BLaER1 (cell line): ENCODE data around the gene TTLL7.

ENCODE experiments used
- H3K27ac ChIP-seq: shearing (Covaris generic); formaldehyde crosslinking; 2 replicates; pipeline ENCODE4 v1.8.1; 2022
- H3K27me3 ChIP-seq: shearing (Covaris generic); formaldehyde crosslinking; 2 replicates; pipeline ENCODE4 v1.8.1; 2022
- H3K36me3 ChIP-seq: shearing (Covaris generic); formaldehyde crosslinking; 2 replicates; pipeline ENCODE4 v1.8.1; 2022
- H3K4me1 ChIP-seq: shearing (Covaris generic); formaldehyde crosslinking; 2 replicates; pipeline ENCODE4 v1.8.1; 2022
- H3K4me2 ChIP-seq: shearing (Covaris generic); formaldehyde crosslinking; 2 replicates; pipeline ENCODE4 v1.8.1; 2022
- H3K4me3 ChIP-seq: shearing (Covaris generic); formaldehyde crosslinking; 2 replicates; pipeline ENCODE4 v1.8.1; 2022
- H3K9ac ChIP-seq: shearing (Covaris generic); formaldehyde crosslinking; 2 replicates; pipeline ENCODE4 v1.8.1; 2022
- H3K9me3 ChIP-seq: shearing (Covaris generic); formaldehyde crosslinking; 2 replicates; pipeline ENCODE4 v1.8.1; 2022
- H4K20me1 ChIP-seq: shearing (Covaris generic); formaldehyde crosslinking; 2 replicates; pipeline ENCODE4 v1.8.1; 2022
- Cebpa-rat ChIP-seq: shearing (Covaris generic); IDR thresholded peaks from 2 replicates; pipeline ENCODE4 v1.8.1; 2022

Gene TTLL7

GRCh38 chr1:83856381-83856780 lies 142.6 kb downstream of the TTLL7 start:
- H3K27ac ChIP-seq = no peak overlapping the region
- H3K9me3 ChIP-seq = peaks cover 8% of the 10 kb centered on the region
- no peaks in the 10 kb centered on the region for H4K20me1 ChIP-seq
- H3K27me3 ChIP-seq = no peaks in the 10 kb centered on the region
- TF ChIP-seq Cebpa-rat = no peak
- no peaks in the 10 kb centered on the region for H3K36me3 ChIP-seq
- no peak overlapping the region for H3K4me3 ChIP-seq
- H3K4me2 ChIP-seq = no peak overlapping the region
- H3K9ac ChIP-seq = no peak overlapping the region
- H3K4me1 ChIP-seq = no peaks in the 10 kb centered on the region

DNA sequence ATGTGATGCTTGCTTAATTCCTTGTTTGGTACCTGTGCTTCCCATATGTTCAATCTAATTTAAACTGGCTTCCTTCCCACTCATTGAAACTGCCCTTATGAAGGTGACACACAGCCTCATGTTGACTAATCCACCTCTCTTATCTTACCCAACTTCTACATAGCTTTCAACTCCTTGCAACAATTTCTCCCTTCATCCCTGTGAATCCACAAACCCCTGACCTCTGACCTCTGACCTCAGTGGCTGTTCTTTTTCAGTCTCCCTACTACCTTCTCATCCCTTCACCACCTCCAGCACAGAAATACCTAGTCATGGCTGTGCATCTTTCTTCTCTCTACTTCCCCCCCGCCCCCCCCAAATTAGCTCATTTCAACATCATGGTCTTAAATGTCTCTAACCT lies 144.5 kb downstream of the TTLL7 start:
- no peaks in the 10 kb centered on the region for H3K36me3 ChIP-seq
- no peak for TF ChIP-seq Cebpa-rat
- H3K9me3 ChIP-seq = no peaks in the 10 kb centered on the region
- H4K20me1 ChIP-seq = no peaks in the 10 kb centered on the region
- H3K9ac ChIP-seq = no peak overlapping the region
- H3K4me1 ChIP-seq = no peaks in the 10 kb centered on the region
- no peak overlapping the region for H3K4me3 ChIP-seq
- H3K4me2 ChIP-seq = no peak overlapping the region
- no peaks in the 10 kb centered on the region for H3K27me3 ChIP-seq
- no peak overlapping the region for H3K27ac ChIP-seq

GRCh38 chr1:83850834-83851233 lies 148.1 kb downstream of the TTLL7 start:
- no peak overlapping the region for H3K4me3 ChIP-seq
- H3K4me1 ChIP-seq = no peaks in the 10 kb centered on the region
- no peaks in the 10 kb centered on the region for H3K36me3 ChIP-seq
- no peaks in the 10 kb centered on the region for H4K20me1 ChIP-seq
- no peak overlapping the region for H3K27ac ChIP-seq
- no peak overlapping the region for H3K9ac ChIP-seq
- TF ChIP-seq Cebpa-rat = no peak
- no peaks in the 10 kb centered on the region for H3K27me3 ChIP-seq
- H3K4me2 ChIP-seq = no peak overlapping the region
- H3K9me3 ChIP-seq = no peaks in the 10 kb centered on the region

GRCh38 chr1:83849191-83850061 lies 149.5 kb downstream of the TTLL7 start:
- no peaks in the 10 kb centered on the region for H3K27me3 ChIP-seq
- TF ChIP-seq Cebpa-rat = no peak
- H3K9ac ChIP-seq = no peak overlapping the region
- H3K27ac ChIP-seq = no peak overlapping the region
- H3K4me2 ChIP-seq = no peak overlapping the region
- H4K20me1 ChIP-seq = no peaks in the 10 kb centered on the region
- H3K9me3 ChIP-seq = no peaks in the 10 kb centered on the region
- H3K4me3 ChIP-seq = no peak overlapping the region
- no peaks in the 10 kb centered on the region for H3K36me3 ChIP-seq
- no peaks in the 10 kb centered on the region for H3K4me1 ChIP-seq

DNA sequence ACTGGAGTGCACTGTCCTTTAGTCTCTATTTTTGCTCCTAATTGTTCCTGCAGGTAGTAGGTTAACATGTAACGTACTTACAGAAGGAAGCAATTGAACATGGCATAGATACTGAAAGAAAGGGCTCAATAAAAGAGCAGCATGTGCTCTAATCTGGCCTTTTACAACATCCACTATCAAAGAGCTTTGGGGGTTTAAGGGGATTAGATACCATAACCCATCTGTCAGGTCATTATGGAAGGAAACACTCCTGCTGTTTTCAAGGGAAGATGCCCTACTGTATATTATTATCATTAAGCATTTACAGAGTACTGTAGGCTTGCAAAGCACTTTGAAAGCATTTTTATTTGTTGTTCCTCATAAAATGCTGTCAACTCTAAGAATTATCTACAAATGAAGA lies 152.8 kb downstream of the TTLL7 start:
- no peak overlapping the region for H3K27ac ChIP-seq
- H3K36me3 ChIP-seq = no peaks in the 10 kb centered on the region
- H4K20me1 ChIP-seq = no peaks in the 10 kb centered on the region
- no peaks in the 10 kb centered on the region for H3K9me3 ChIP-seq
- no peak overlapping the region for H3K4me2 ChIP-seq
- H3K27me3 ChIP-seq = no peaks in the 10 kb centered on the region
- H3K4me1 ChIP-seq = no peaks in the 10 kb centered on the region
- TF ChIP-seq Cebpa-rat = no peak
- H3K9ac ChIP-seq = no peak overlapping the region
- no peak overlapping the region for H3K4me3 ChIP-seq

- Histone ChIP-seq H3K9me3 (no peaks in the 10 kb centered on the region), H3K27ac (no peak overlapping the region), H3K36me3 (no peaks in the 10 kb centered on the region), H4K20me1 (no peaks in the 10 kb centered on the region), H3K27me3 (no peaks in the 10 kb centered on the region), H3K4me3 (no peak overlapping the region), H3K9ac (no peak overlapping the region), H3K4me2 (no peak overlapping the region), H3K4me1 (no peaks in the 10 kb centered on the region)
- TF ChIP-seq Cebpa-rat = peak; percentile 12; the same call in 1 of the 2 replicates
Observed at GRCh38 chr1:83845437-83846071, 153.4 kb downstream of the TTLL7 start.

DNA sequence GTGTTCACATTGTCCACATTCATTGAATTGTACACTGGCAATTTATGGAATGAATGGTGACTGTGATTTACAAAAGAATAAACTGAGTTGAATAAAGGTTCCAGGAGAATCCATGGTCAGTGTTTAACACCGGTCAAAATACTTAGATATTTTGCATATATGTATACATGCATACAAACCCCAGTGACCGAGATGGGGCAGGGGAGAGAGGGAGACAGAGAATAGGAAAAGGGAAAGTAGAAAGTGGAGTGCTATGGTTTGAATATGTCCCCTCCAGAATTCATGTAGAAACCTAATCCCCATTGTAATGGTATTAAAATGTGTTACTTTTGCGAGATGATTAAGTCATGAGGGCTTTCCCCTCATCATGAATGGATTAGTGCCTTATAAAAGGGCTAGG lies 154.4 kb downstream of the TTLL7 start:
- TF ChIP-seq Cebpa-rat = no peak
- no peak overlapping the region for H3K4me2 ChIP-seq
- no peaks in the 10 kb centered on the region for H3K27me3 ChIP-seq
- no peaks in the 10 kb centered on the region for H4K20me1 ChIP-seq
- no peaks in the 10 kb centered on the region for H3K9me3 ChIP-seq
- no peaks in the 10 kb centered on the region for H3K4me1 ChIP-seq
- H3K4me3 ChIP-seq = no peak overlapping the region
- H3K9ac ChIP-seq = no peak overlapping the region
- H3K36me3 ChIP-seq = no peaks in the 10 kb centered on the region
- no peak overlapping the region for H3K27ac ChIP-seq

- H3K4me3 ChIP-seq = no peak overlapping the region
- no peak overlapping the region for H3K27ac ChIP-seq
- no peaks in the 10 kb centered on the region for H3K36me3 ChIP-seq
- H3K4me2 ChIP-seq = no peak overlapping the region
- H3K4me1 ChIP-seq = no peaks in the 10 kb centered on the region
- H3K27me3 ChIP-seq = no peaks in the 10 kb centered on the region
- no peak overlapping the region for H3K9ac ChIP-seq
- TF ChIP-seq Cebpa-rat = no peak
- H3K9me3 ChIP-seq = no peaks in the 10 kb centered on the region
- no peaks in the 10 kb centered on the region for H4K20me1 ChIP-seq
Observed at GRCh38 chr1:83839566-83840173, 159.3 kb downstream of the TTLL7 start.

DNA sequence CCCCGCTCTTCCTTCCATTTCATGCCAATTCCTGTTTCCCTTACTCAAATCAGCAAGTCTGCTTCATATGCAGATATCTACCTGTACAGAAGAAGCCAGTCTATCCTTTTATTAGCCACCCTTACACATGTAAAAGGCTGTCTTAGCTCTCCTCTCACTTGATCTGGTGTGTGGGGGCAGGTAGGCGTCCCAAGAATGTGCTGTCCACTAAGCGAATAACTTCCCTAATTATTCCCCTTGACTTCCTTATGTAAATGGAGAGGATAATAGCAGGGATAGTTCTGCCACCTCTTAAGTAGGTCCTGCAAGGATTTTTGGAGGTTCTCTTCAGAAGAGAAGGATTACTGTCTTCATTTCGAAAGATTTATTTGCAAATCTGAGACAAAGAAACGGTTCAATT lies 160.4 kb downstream of the TTLL7 start:
- no peak overlapping the region for H3K4me2 ChIP-seq
- no peaks in the 10 kb centered on the region for H3K9me3 ChIP-seq
- no peaks in the 10 kb centered on the region for H3K4me1 ChIP-seq
- H3K36me3 ChIP-seq = no peaks in the 10 kb centered on the region
- H3K27me3 ChIP-seq = no peaks in the 10 kb centered on the region
- H4K20me1 ChIP-seq = no peaks in the 10 kb centered on the region
- no peak overlapping the region for H3K4me3 ChIP-seq
- TF ChIP-seq Cebpa-rat = no peak
- H3K27ac ChIP-seq = no peak overlapping the region
- H3K9ac ChIP-seq = no peak overlapping the region

GRCh38 chr1:83836543-83836942 lies 162.4 kb downstream of the TTLL7 start:
- H3K4me2 ChIP-seq = no peak overlapping the region
- H4K20me1 ChIP-seq = no peaks in the 10 kb centered on the region
- H3K36me3 ChIP-seq = no peaks in the 10 kb centered on the region
- H3K4me1 ChIP-seq = no peaks in the 10 kb centered on the region
- TF ChIP-seq Cebpa-rat = no peak
- no peaks in the 10 kb centered on the region for H3K9me3 ChIP-seq
- no peak overlapping the region for H3K9ac ChIP-seq
- no peak overlapping the region for H3K4me3 ChIP-seq
- no peak overlapping the region for H3K27ac ChIP-seq
- H3K27me3 ChIP-seq = no peaks in the 10 kb centered on the region
